IMR-90 (cell line): ENCODE measurements around the gene KLHL8.
A peak's percentile ranks its signal among the peaks of the same experiment; 100 is the strongest.

ENCODE experiments used
- CHD1 ChIP-seq: IDR thresholded peaks from 2 replicates; pipeline ENCODE4 v1.6.1; 2012; ENCODE audit warnings: low read depth, low read length, improper control_type of control experiment
- CTCF ChIP-seq: conservative IDR thresholded peaks from 2 replicates; pipeline ENCODE4 v1.5.1; 2012; ENCODE audit warnings: mild to moderate bottlenecking, low read depth, low read length, improper control_type of control experiment
- MAFK ChIP-seq: IDR thresholded peaks from 2 replicates; pipeline ENCODE4 v1.6.1; 2012; ENCODE audit warnings: low read depth, low read length, improper control_type of control experiment
- MAZ ChIP-seq: IDR thresholded peaks from 2 replicates; pipeline ENCODE4 v1.6.1; 2012; ENCODE audit warnings: low read depth, mild to moderate bottlenecking, low read length, improper control_type of control experiment, moderate library complexity, borderline replicate concordance
- NFE2L2 ChIP-seq: fragments of 150-350 bp; IDR thresholded peaks from 2 replicates; pipeline ENCODE4 v1.6.1; 2016; ENCODE audit warnings: low read depth, mild to moderate bottlenecking, low read length
- POLR2A ChIP-seq: IDR thresholded peaks from 2 replicates; pipeline ENCODE4 v1.6.1; 2012; ENCODE audit warnings: mild to moderate bottlenecking, low read depth, low read length
- RAD21 ChIP-seq: IDR thresholded peaks from 2 replicates; pipeline ENCODE4 v1.6.1; 2012; ENCODE audit warnings: low read length, improper control_type of control experiment
- RFX5 ChIP-seq: IDR thresholded peaks from 2 replicates; pipeline ENCODE4 v1.8.0; 2012; ENCODE audit warnings: low read depth, mild to moderate bottlenecking, low read length, moderate library complexity

- peak; percentile 82 for TF ChIP-seq CTCF
- no peak for TF ChIP-seq MAFK
- no peak for TF ChIP-seq CHD1
- TF ChIP-seq NFE2L2: no peak
- TF ChIP-seq RFX5: no peak
- no peak for TF ChIP-seq MAZ
- TF ChIP-seq POLR2A: no peak
- peak; percentile 80 for TF ChIP-seq RAD21
Observed at GRCh38 chr4:87150498-87151261, 69.7 kb downstream of the KLHL8 start.
